Measurements from ENCODE around the gene INIP. TPM values are rescaled to one million over a fixed set of nuclear protein-coding genes. Genes with fewer than 3 reads are reported as not detected.

Gene INIP
- 18.7 and 23.2 TPM in 2 replicates for total RNA-seq (2022)
- Bru-seq, nascent RNA: percentile 75 among the genes with signal in this experiment
- percentile 67 among the genes with signal in this experiment for BruChase-seq, experiment 1, labeled RNA remaining after a 6-hour chase
- BruChase-seq, experiment 2, labeled RNA remaining after a 2-hour chase: percentile 77 among the genes with signal in this experiment
- long read RNA-seq, full-length matches to known transcripts: 11 of 15 reads
- long read RNA-seq, partial matches to known transcripts: 1 of 15 reads
- long read RNA-seq, other reads (novel, unspliced or antisense): 3 of 15 reads

- no peak for TF ChIP-seq CTCF (IDR thresholded peaks at IDR 0.05; ENCODE audit: unreplicated experiment)
- Mint-ChIP-seq H3K36me3 (ENCODE audit: insufficient read depth, unreplicated experiment) (peaks cover 21% of the 10 kb centered on the region), H3K4me3 (ENCODE audit: low read depth, unreplicated experiment) (peak within 1 kb of the TSS; percentile 90), H3K4me1 (ENCODE audit: low read depth, unreplicated experiment) (no peaks in the 10 kb centered on the region), H3K9me3 (ENCODE audit: low read depth, unreplicated experiment) (no peaks in the 10 kb centered on the region), H3K27ac (ENCODE audit: unreplicated experiment) (peak within 1 kb of the TSS; percentile 94), H3K27me3 (ENCODE audit: unreplicated experiment) (no peaks in the 10 kb centered on the region)
- BruUV-seq (replicated peaks): TSS peak; percentile 80
- CTCF ChIA-PET: interaction anchor here (0.6 to 1.7 kb wide), 10 partner anchors 27 to 1882 kb away, joined by 3 to 9 read pairs (median 6); partner anchors contain the start of gene HSDL2
- DNase-seq: peak; percentile 94
- intact Hi-C loops (cut with micrococcal nuclease; ENCODE audit: unreplicated experiment): loop anchor here (5.0 kb wide), 3 partner anchors 35 to 185 kb away; partner anchors contain the start of gene SNX30
Observed at GRCh38 chr9:112717661-112718331, at the start of gene INIP. Gene INIP (minus strand): TSS chr9:112718117. CDS start chr9:112716485, 1,632 bp downstream.

- Mint-ChIP-seq H3K9me3 (ENCODE audit: low read depth, unreplicated experiment) (no peaks in the 10 kb centered on the region), H3K4me3 (ENCODE audit: low read depth, unreplicated experiment) (no peak overlapping the region), H3K27ac (ENCODE audit: unreplicated experiment) (no peak overlapping the region), H3K4me1 (ENCODE audit: low read depth, unreplicated experiment) (no peaks in the 10 kb centered on the region), H3K27me3 (ENCODE audit: unreplicated experiment) (no peaks in the 10 kb centered on the region), H3K36me3 (ENCODE audit: insufficient read depth, unreplicated experiment) (peaks cover 4% of the 10 kb centered on the region)
- no peak for DNase-seq
- CTCF ChIA-PET: no interaction called here
- TF ChIP-seq CTCF (IDR thresholded peaks at IDR 0.05; ENCODE audit: unreplicated experiment): no peak
- BruUV-seq (replicated peaks): no TSS peak
- intact Hi-C loops (cut with micrococcal nuclease; ENCODE audit: unreplicated experiment): no loop called here
Observed at GRCh38 chr9:112765281-112765680, 47.4 kb upstream of the INIP start.

GRCh38 chr9:112764837-112765236 is 46.9 kb upstream of the INIP start:
- Mint-ChIP-seq H3K9me3 (ENCODE audit: low read depth, unreplicated experiment) (no peaks in the 10 kb centered on the region), H3K27me3 (ENCODE audit: unreplicated experiment) (no peaks in the 10 kb centered on the region), H3K36me3 (ENCODE audit: insufficient read depth, unreplicated experiment) (peaks cover 4% of the 10 kb centered on the region), H3K4me3 (ENCODE audit: low read depth, unreplicated experiment) (no peak overlapping the region), H3K4me1 (ENCODE audit: low read depth, unreplicated experiment) (no peaks in the 10 kb centered on the region), H3K27ac (ENCODE audit: unreplicated experiment) (no peak overlapping the region)
- intact Hi-C loops (cut with micrococcal nuclease; ENCODE audit: unreplicated experiment): no loop called here
- TF ChIP-seq CTCF (IDR thresholded peaks at IDR 0.05; ENCODE audit: unreplicated experiment): no peak
- no peak for DNase-seq
- no TSS peak for BruUV-seq (replicated peaks)
- CTCF ChIA-PET: no interaction called here

- CTCF ChIA-PET: interaction anchor here (0.7 kb wide), 1 partner anchor 380 kb away, joined by 3 read pairs; no protein-coding TSS in a partner anchor
- H3K27me3 Mint-ChIP-seq (ENCODE audit: unreplicated experiment): no peaks in the 10 kb centered on the region
- no peak for TF ChIP-seq CTCF (IDR thresholded peaks at IDR 0.05; ENCODE audit: unreplicated experiment)
- no peak for DNase-seq
- intact Hi-C loops (cut with micrococcal nuclease; ENCODE audit: unreplicated experiment): no loop called here
- H3K4me1 Mint-ChIP-seq (ENCODE audit: low read depth, unreplicated experiment): no peaks in the 10 kb centered on the region
- no TSS peak for BruUV-seq (replicated peaks)
- no peak overlapping the region for H3K4me3 Mint-ChIP-seq (ENCODE audit: low read depth, unreplicated experiment)
- H3K9me3 Mint-ChIP-seq (ENCODE audit: low read depth, unreplicated experiment): no peaks in the 10 kb centered on the region
- H3K27ac Mint-ChIP-seq (ENCODE audit: unreplicated experiment): no peak overlapping the region
- peaks cover 4% of the 10 kb centered on the region for H3K36me3 Mint-ChIP-seq (ENCODE audit: insufficient read depth, unreplicated experiment)
Observed at GRCh38 chr9:112764344-112764743, 46.4 kb upstream of the INIP start.
